Fibroblast of skin of abdomen (primary cell): ENCODE results near the gene FUT7.

Source experiments
- DNase-seq: peaks from one replicate; pipeline ENCODE4 v3.0.0-alpha.2; 2013

FUT7 gene

GRCh38 chr9:136982232-136983051 lies 49.4 kb downstream of the FUT7 start, which contains the start of gene LCNL1:
Gene LCNL1 (plus strand): TSS chr9:136982993. CDS start chr9:136983587, 594 bp downstream.
- DNase-seq = no peak

GRCh38 chr9:136981588-136982231 lies 50.2 kb downstream of the FUT7 start:
- no peak for DNase-seq

- no peak for DNase-seq
These were observed 51.0 kb downstream of the FUT7 start for GRCh38 chr9:136980669-136981478.
